MCF 10A (cell line): Measurements from ENCODE around the gene DEFB113. TPM values are rescaled to one million over a fixed set of nuclear protein-coding genes. Genes with fewer than 3 reads are reported as not detected.

Source experiments
- BruUV-seq: library from RNA; stranded (reverse); fragments of 400-500 nt; replicated peaks from 2 replicates; lab custom pipeline; 2021; lab: Mats Ljungman, UMichigan
- CTCF ChIA-PET: fragments of 300-600 bp; sonication (Branson Sonifier 250); formaldehyde crosslinking; extraction: SDS; loops from one replicate; lab custom pipeline; 2021; ENCODE audit warnings: antibody characterized with exemption, inconsistent platforms; lab: Yijun Ruan, JAX
- POLR2A ChIA-PET: fragments of 300-600, 350-650 bp; sonication (Branson Sonifier 250); formaldehyde crosslinking; extraction: SDS; loops from one replicate; lab custom pipeline; 2020; ENCODE audit warnings: antibody characterized with exemption, inconsistent platforms; lab: Yijun Ruan, JAX
- DNase-seq: peaks from one replicate; pipeline ENCODE4 v3.0.0-alpha.2; 2018; ENCODE audit not compliant: unreplicated experiment
- H3K27ac Mint-ChIP-seq: one replicate; pipeline ENCODE4 v1.8.0; 2022; ENCODE audit warnings: mild to moderate bottlenecking, low read depth, mixed read lengths; ENCODE audit not compliant: unreplicated experiment
- H3K27me3 Mint-ChIP-seq: one replicate; pipeline ENCODE4 v1.8.0; 2022; ENCODE audit warnings: mixed read lengths; ENCODE audit not compliant: insufficient read depth, unreplicated experiment
- H3K36me3 Mint-ChIP-seq: one replicate; pipeline ENCODE4 v1.8.0; 2022; ENCODE audit warnings: mild to moderate bottlenecking, moderate library complexity, mixed read lengths; ENCODE audit not compliant: insufficient read depth, unreplicated experiment
- H3K4me1 Mint-ChIP-seq: one replicate; pipeline ENCODE4 v1.8.0; 2022; ENCODE audit warnings: mixed read lengths; ENCODE audit not compliant: insufficient read depth, unreplicated experiment
- H3K4me3 Mint-ChIP-seq: one replicate; pipeline ENCODE4 v1.8.0; 2022; ENCODE audit warnings: mild to moderate bottlenecking, moderate library complexity, mixed read lengths; ENCODE audit not compliant: unreplicated experiment
- H3K9me3 Mint-ChIP-seq: one replicate; pipeline ENCODE4 v1.8.0; 2022; ENCODE audit warnings: mixed read lengths; ENCODE audit not compliant: unreplicated experiment
- intact Hi-C: fragments of 100-400 bp; cut with micrococcal nuclease; formaldehyde crosslinking; loops from 2 replicates; pipeline ENCODE4 v1.14.1; 2022
- total RNA-seq: library from RNA; stranded (reverse); gene quantifications from 2 replicates; pipeline ENCODE4 v1.2.3, GENCODE V29; 2022
- TF ChIP-seq, protein P1 (sequence below): fragments of 200-600 bp; IDR thresholded peaks from one replicate; pipeline ENCODE4 v1.8.0; 2022; ENCODE audit warnings: antibody characterized with exemption, mild to moderate bottlenecking; ENCODE audit not compliant: unreplicated experiment

Gene DEFB113
- total RNA-seq, 1 experiment from 2014 or later = not detected

- H3K4me3 Mint-ChIP-seq = no peak overlapping the region
- CTCF ChIA-PET = no interaction called here
Observed at GRCh38 chr6:49939993-49940498, 29.4 kb downstream of the DEFB113 start.

GRCh38 chr6:49937811-49938210 lies 31.6 kb downstream of the DEFB113 start:
- no peaks in the 10 kb centered on the region for H3K36me3 Mint-ChIP-seq
- no peaks in the 10 kb centered on the region for H3K9me3 Mint-ChIP-seq
- ChIA-PET CTCF (no interaction called here), POLR2A (no interaction called here)
- no peak for DNase-seq
- no TSS peak for BruUV-seq
- H3K4me3 Mint-ChIP-seq = no peak overlapping the region
- TF ChIP-seq, protein P1, sequence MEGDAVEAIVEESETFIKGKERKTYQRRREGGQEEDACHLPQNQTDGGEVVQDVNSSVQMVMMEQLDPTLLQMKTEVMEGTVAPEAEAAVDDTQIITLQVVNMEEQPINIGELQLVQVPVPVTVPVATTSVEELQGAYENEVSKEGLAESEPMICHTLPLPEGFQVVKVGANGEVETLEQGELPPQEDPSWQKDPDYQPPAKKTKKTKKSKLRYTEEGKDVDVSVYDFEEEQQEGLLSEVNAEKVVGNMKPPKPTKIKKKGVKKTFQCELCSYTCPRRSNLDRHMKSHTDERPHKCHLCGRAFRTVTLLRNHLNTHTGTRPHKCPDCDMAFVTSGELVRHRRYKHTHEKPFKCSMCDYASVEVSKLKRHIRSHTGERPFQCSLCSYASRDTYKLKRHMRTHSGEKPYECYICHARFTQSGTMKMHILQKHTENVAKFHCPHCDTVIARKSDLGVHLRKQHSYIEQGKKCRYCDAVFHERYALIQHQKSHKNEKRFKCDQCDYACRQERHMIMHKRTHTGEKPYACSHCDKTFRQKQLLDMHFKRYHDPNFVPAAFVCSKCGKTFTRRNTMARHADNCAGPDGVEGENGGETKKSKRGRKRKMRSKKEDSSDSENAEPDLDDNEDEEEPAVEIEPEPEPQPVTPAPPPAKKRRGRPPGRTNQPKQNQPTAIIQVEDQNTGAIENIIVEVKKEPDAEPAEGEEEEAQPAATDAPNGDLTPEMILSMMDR = no peak
- intact Hi-C loops = no loop called here
- H3K4me1 Mint-ChIP-seq = no peaks in the 10 kb centered on the region
- peaks cover 24% of the 10 kb centered on the region for H3K27me3 Mint-ChIP-seq
- no peak overlapping the region for H3K27ac Mint-ChIP-seq

More at GRCh38 chr6:49939993-49940498, 29.4 kb downstream of the DEFB113 start:
- BruUV-seq = no TSS peak
- H3K36me3 Mint-ChIP-seq = no peaks in the 10 kb centered on the region
- POLR2A ChIA-PET = interaction anchor here (1.7 kb wide), 1 partner anchor 13 kb away, joined by 3 read pairs; no protein-coding TSS in a partner anchor
- no peaks in the 10 kb centered on the region for H3K4me1 Mint-ChIP-seq
- TF ChIP-seq, protein P1 = no peak
- peaks cover 24% of the 10 kb centered on the region for H3K27me3 Mint-ChIP-seq
- no peak overlapping the region for H3K27ac Mint-ChIP-seq
- intact Hi-C loops = no loop called here
- H3K9me3 Mint-ChIP-seq = no peaks in the 10 kb centered on the region
- no peak for DNase-seq

DNA sequence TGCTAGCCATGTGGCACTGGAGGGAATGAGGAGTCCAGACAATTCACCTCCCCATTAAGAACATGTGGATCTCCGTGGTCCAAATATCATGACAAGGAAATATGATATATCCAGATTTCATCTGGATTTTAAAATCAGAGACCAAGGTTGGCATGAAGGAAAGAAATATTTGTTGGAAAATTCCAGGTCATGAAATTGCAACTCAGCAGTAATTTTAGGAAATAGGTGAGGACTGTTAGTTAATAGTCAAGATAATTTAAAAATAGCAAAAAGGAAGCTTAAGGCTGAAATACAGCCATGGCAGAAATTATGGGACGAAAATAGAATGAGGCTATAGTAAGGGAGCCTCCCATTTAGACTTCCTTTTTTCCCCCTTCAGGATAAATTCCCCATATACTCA lies 32.4 kb downstream of the DEFB113 start:
- TF ChIP-seq, protein P1 = no peak
- no TSS peak for BruUV-seq
- Mint-ChIP-seq H3K27me3 (peaks cover 26% of the 10 kb centered on the region), H3K9me3 (no peaks in the 10 kb centered on the region), H3K27ac (no peak overlapping the region), H3K36me3 (no peaks in the 10 kb centered on the region), H3K4me3 (no peak overlapping the region), H3K4me1 (no peaks in the 10 kb centered on the region)
- POLR2A ChIA-PET = interaction anchor here (0.5 kb wide), 1 partner anchor 1193 kb away, joined by 4 read pairs; no protein-coding TSS in a partner anchor
- intact Hi-C loops = no loop called here
- no peak for DNase-seq
- CTCF ChIA-PET = no interaction called here

GRCh38 chr6:49935387-49935786 lies 34.0 kb downstream of the DEFB113 start:
- Mint-ChIP-seq H3K4me3 (no peak overlapping the region), H3K27ac (no peak overlapping the region), H3K4me1 (no peaks in the 10 kb centered on the region), H3K36me3 (no peaks in the 10 kb centered on the region), H3K9me3 (no peaks in the 10 kb centered on the region), H3K27me3 (peaks cover 30% of the 10 kb centered on the region)
- POLR2A ChIA-PET = no interaction called here
- intact Hi-C loops = no loop called here
- TF ChIP-seq, protein P1 = no peak
- no TSS peak for BruUV-seq
- no peak for DNase-seq
- CTCF ChIA-PET = interaction anchor here (0.6 to 1.3 kb wide), 3 partner anchors 96 to 403 kb away, joined by 3 read pairs; no protein-coding TSS in a partner anchor
